Choroid plexus epithelial cell (primary cell): ENCODE data around the gene CEND1.

Source experiments
- DNase-seq: peaks from one replicate; pipeline ENCODE4 v3.0.0-alpha.2; 2010; ENCODE audit warnings: low read depth
- H3K4me3 ChIP-seq: 2 replicates; pipeline ENCODE4 v1.5.1; 2011; ENCODE audit warnings: low read depth, mild to moderate bottlenecking, control low read depth, low read length, moderate library complexity
- TF ChIP-seq, protein P1 (sequence below): conservative IDR thresholded peaks from 2 replicates; pipeline ENCODE4 v1.5.1; 2011; ENCODE audit warnings: low read depth, mild to moderate bottlenecking, control low read depth, inconsistent platforms, low read length, moderate library complexity

The CEND1 gene

DNA sequence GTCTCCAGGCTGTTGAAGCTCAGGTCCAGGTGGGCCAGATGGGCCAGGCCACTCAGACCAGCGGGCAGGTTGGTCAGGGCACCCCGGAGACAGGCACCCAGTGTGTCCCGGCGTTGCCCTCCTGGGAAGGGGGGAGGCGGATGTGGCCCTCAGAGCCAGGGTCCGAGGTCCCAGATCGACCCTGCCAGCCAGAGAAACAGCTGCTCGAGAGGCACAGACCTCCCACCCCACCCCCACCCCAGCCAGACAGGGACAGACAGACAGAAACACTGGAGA, 13.5 kb upstream of the CEND1 start:
- H3K4me3 ChIP-seq: no peak overlapping the region
- TF ChIP-seq, protein P1, sequence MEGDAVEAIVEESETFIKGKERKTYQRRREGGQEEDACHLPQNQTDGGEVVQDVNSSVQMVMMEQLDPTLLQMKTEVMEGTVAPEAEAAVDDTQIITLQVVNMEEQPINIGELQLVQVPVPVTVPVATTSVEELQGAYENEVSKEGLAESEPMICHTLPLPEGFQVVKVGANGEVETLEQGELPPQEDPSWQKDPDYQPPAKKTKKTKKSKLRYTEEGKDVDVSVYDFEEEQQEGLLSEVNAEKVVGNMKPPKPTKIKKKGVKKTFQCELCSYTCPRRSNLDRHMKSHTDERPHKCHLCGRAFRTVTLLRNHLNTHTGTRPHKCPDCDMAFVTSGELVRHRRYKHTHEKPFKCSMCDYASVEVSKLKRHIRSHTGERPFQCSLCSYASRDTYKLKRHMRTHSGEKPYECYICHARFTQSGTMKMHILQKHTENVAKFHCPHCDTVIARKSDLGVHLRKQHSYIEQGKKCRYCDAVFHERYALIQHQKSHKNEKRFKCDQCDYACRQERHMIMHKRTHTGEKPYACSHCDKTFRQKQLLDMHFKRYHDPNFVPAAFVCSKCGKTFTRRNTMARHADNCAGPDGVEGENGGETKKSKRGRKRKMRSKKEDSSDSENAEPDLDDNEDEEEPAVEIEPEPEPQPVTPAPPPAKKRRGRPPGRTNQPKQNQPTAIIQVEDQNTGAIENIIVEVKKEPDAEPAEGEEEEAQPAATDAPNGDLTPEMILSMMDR: no peak
- no peak for DNase-seq

DNA sequence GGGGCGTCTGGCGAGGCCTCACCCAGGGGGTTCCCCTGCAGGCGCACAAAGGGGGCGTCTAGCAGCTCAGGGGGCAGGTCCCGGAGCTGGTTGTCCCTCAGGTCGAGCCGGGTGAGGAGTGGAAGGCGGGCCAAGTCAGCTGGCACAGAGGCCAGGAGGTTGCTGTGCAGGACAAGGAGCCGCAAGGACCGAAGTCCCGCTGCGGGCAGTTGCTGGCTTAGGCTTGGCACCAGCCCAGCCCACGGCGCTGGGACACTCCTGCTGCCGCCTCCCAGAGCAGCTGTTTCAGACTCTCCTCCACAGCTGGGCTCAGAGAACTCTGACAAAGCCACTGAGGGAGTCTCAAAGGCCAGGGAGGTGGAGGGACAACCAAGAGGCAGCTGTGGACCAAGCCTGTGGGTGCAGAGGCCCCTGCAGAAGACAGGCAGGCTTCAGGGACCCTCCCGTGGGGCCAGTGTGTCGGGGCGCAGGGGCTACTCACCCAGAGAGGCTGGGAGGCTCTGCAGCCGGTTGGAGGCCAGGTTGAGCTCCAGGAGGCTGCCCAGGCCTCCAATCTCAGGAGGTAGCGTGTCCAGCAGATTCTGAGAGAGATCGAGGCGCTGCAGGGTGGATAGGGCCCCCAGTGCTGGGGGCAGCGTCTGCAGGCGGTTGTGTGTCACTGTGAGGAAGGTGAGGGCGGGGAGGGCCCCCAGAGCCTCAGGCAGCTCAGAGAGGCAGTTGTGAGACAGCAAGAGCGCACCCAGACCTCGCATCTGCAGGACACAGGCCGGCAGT, 13.0 kb upstream of the CEND1 start:
- TF ChIP-seq, protein P1: no peak
- H3K4me3 ChIP-seq: no peak overlapping the region
- DNase-seq: no peak

DNA sequence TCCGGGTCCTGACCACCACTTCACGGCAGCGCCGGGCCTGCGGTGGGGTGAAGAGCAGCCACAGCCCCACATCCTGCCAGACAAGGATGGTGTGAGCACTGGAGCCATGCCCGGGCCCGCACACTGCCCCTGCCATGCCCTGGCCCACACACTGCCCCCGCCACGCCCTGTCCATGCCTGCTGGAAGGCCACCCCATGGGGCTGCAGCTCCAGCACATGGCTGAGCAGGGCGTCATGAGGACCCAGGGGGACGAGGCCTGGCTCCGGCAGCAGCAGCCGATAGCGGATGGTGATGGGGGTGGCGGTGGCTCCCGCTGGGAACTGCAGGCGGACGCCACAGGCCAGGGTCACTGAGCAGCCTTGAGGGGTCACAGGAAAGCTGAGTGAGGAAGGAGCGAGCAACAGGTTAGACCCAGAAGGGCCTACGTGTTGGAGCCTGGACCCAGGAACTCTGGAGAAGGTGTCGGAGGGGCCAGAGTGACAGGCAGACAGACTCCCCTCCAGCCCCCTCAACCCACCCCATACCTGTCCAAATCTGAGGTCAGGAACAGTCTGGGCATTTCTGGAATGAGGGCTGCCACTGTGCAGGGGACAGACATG, 12.2 kb upstream of the CEND1 start:
- no peak for DNase-seq
- no peak overlapping the region for H3K4me3 ChIP-seq
- TF ChIP-seq, protein P1: no peak

DNA sequence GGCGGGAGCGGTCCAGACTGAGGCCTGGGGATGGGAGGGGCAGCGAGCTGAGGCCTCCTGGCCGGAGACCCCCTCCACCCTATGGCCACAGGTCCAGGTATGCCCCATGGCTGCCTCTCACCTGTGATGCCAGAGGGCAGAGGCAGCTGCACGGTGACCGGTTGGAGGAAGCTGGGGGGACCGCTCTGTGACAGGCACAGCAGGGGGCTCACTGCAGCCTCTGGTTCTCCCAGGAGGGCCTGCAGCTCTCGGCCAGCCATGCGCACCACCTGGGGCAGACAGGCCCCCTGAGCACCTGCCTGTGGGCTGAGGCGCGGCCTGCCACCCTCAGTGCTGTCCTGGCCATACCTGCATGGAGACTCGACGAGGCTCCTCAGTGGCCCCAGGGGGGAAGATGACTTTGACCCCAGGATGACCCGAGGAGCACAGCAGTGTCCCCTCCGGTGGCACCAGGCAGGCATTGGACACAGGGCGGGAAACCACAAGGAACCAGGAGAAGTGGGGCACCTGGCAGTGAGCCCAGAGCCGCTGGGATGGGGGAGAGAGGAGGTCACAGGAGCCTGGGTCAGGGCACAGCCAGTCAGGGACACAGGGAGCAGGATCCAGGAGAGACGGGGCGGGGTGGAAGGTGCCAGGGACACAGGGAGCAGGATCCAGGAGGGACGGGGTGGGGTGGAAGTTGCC, 11.3 kb upstream of the CEND1 start:
- no peak for DNase-seq
- TF ChIP-seq, protein P1: no peak
- H3K4me3 ChIP-seq: no peak overlapping the region

DNA sequence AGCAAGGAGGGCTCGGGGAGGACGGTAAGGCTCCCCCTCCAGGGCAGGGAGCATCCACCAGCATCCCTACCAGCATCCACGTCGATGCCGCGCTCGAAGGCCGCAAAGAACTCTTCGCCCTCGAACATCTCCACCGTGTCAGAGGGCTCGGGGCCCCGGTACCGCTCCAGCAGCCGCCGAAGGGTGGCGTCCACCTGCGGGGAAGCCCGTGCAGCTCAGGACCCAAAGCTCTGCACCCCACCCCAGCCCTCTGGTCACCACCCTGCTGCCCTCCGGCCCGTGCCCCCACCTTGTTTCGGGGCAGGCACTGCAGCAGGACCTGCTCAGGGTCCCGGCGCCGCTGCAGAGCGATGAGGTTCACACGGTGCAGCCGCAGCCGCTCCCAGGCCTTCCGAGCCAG, 10.6 kb upstream of the CEND1 start:
- no peak for DNase-seq
- TF ChIP-seq, protein P1: no peak
- no peak overlapping the region for H3K4me3 ChIP-seq

DNA sequence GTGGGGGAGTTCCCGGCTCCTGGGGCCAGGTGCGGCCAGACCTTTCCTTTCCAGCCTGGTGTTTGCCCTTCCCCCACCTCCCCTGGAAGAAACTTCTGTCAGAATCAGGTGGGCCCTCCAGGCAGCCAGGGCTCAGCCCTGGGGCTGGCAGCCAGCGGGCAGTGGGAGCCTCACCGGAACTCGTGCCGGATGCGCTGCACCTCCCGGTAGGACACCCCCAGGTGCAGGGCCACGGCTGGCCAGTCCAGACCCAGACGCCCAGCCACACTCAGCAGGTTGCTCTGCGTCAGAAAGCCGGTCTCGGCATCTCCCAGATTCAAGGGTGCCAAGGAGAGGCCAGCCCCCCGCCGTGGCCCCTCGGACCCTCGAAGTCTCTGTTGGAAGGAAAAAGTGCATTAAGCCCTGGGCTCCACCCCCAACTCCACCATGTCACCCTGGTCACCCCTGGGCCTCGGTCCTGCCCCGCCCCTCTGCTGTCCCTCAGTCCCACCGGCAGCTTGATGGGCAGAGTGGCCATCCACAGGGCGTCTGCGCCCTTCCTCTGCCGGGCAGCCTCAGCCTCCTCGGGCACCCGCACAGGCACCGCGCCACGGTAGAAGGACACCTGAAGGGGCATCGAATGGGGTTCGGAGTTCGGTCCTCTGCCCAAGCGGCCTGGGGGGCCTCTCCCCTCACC, 9.9 kb upstream of the CEND1 start:
- H3K4me3 ChIP-seq: no peak overlapping the region
- DNase-seq: no peak
- TF ChIP-seq, protein P1: no peak
